ENCODE results near the gene ANKRD13A.

DNA sequence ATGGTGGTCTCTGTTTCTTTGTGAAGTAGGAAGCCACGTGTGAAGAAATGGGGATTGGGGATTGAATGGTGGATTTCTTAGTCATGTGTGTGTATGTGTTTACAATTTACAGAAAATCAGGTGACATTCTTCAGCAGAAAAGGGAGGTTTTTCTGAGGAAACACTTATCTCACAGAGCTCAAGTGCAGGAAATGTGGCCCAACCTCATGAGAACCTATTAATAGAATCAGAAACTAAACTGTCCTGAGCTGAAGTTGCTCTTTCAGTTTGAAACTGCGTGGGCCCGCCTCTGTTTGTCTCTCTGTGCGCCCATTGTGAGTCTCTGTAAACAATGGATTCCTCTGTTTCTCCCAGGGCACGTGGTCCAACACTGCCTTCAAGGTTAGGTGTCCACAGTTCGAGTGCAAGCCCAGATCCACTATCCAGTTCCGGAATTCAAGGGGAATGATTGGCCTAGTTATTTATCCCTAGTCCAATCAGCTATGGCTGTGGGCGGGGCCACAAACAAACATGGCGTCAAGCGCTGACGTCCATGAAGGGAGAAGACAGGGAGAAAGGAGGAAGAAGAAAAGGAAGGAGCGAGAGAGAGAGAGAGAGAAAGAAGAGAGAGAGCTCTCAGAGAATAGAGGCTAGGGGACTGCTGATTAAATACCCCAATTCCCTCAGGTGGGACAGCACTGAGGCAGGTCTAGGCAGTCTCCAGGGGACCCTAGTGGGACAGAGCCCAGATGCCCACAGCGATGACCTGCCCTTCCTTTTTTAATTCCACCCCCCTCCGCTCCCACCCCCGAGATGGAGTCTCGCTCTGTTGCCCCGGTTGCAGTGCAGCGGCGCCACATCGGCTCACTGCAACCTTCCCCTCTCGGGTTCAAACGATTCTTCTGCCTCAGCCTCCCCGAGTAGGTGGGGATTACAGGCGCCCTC, 80.5 kb downstream of the ANKRD13A start:
- TF ChIP-seq EZH2 (IDR thresholded peaks at IDR 0.05; ENCODE audit: low read length, unreplicated experiment): no peak
- TF ChIP-seq, protein P1, sequence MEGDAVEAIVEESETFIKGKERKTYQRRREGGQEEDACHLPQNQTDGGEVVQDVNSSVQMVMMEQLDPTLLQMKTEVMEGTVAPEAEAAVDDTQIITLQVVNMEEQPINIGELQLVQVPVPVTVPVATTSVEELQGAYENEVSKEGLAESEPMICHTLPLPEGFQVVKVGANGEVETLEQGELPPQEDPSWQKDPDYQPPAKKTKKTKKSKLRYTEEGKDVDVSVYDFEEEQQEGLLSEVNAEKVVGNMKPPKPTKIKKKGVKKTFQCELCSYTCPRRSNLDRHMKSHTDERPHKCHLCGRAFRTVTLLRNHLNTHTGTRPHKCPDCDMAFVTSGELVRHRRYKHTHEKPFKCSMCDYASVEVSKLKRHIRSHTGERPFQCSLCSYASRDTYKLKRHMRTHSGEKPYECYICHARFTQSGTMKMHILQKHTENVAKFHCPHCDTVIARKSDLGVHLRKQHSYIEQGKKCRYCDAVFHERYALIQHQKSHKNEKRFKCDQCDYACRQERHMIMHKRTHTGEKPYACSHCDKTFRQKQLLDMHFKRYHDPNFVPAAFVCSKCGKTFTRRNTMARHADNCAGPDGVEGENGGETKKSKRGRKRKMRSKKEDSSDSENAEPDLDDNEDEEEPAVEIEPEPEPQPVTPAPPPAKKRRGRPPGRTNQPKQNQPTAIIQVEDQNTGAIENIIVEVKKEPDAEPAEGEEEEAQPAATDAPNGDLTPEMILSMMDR (conservative IDR thresholded peaks at IDR 0.05; ENCODE audit: low read depth, low read length): no peak
